Fibroblast of peridontal ligament (primary cell): ENCODE measurements around the gene PIWIL4.

Source experiments
- DNase-seq: peaks from one replicate; pipeline ENCODE4 v3.0.0-alpha.2; 2010; ENCODE audit errors: extremely low read depth

Gene PIWIL4

GRCh38 chr11:94662846-94663390 lies 95.8 kb downstream of the PIWIL4 start:
- no peak for DNase-seq

DNA sequence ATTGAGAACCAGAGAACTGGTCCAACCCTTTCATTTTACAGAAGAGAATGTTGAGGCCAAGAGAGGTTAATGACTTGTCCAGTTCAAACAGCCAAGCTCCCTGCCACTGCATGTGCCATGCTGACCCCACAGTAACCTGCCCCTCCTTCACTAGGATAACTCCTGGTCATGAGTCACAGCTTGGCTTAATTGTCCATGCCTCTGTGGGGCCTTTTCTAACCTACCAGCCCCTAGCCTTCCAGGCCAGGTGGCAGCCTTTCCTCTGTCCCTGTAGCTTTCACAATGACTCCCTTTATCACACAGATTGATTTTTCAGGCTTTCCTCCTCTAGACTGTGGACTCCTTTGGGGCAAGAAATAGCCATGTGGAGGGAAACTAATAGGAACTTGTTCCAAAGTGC lies 97.2 kb downstream of the PIWIL4 start:
- no peak for DNase-seq

DNA sequence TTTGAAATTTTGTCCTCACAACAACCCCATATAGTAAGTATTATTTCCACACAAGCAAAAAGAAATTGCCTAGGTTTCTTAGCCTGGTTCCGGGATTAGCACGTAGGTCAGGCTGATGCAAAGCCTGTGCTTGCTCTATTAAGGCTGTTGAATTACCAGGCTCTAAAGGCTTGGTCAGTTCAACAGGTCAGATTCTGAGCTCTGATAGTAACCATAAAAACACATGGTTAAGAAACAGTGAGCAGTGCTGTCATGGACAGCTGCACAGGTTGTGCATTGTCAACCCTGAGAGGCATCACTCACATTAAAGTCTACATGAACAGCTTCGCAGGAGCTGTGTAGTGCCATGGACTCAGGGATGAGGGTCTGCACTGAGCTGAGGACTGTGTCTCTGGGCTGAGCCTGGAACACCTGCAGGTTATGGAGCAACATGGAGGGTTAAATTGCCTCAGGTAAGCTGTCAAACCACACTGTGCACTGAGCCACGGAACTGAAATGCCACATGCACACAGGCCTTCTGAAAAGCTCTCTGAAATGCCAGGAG lies 98.0 kb downstream of the PIWIL4 start:
- DNase-seq, result no peak

DNA sequence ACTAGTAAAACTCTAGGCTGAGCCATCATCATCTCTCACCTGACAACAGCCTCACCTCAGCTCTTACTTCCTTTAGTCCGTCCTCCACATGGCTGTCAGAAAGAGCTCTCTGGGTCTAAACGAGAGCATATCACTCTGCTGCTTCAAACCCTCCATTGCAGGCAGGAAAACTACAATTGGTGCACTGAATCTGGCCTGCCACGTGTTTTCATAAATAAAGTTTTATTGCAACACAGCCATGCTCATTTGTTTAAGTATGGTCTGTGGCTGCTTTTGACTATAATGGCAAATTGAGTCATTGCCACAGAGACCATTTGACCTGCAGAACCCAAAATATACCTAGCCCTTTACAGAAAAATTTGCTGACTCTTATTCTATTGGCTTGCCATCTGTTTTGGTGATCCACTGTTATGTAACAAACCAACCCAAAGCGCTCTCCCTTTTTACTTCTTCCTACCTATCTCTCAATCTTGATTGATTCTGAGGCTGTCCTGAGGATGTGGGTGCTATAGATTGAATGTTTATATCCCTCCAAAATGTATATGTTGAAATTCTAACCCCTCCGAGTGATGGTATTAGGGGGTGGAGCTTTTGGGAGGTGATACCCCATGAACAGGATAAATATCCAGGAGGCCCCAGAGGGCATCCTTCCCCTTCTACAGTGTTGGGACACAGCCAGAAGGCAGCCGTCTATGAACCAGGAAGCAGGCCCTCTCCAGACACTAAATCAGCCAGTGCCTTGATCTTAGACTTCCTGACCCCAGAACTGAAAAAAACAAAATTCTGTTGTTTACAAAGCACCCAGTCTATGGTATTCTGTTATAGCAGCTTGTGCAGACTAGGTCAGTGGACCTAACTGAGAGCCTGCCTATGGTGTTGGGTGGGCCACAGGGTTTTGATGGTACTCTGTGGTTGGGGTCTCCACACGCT lies 99.9 kb downstream of the PIWIL4 start:
- no peak for DNase-seq

- no peak for DNase-seq
Observed at GRCh38 chr11:94668212-94668793, 101.1 kb downstream of the PIWIL4 start.

DNA sequence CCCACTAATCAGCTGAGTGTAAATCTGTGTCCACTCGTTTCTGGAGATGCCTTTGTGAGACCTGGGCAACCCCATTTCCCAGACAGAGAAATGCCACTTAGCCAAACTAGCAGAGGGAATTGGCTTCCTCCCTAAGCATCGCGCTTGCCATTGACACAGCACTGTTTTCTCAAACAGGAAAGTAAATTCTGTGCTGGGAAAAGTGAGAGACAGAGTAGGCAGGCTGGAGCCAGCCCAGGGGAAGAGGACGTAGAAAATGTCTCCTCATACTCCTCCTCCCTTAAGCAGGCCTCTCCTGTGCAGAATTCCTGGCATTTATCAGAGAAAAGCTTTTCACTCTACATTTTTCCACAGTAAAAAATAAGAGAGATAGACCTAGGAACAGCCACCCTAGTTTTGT lies 101.9 kb downstream of the PIWIL4 start:
- DNase-seq, result no peak
